Thyroid gland (tissue), 4 donors: ENCODE results near the gene CBLC.

Experiments used
- CTCF ChIP-seq, 6 experiments: fragments of 200-600 bp in 3 of 6; fragments of 450-650 bp in 3 of 6; sonication (generic) in 3 of 6; IDR thresholded peaks; one replicate each; pipeline ENCODE4 v1.5.1; 2016 to 2019; ENCODE audit warnings: antibody characterized with exemption in 6 of 6, mild to moderate bottlenecking in 2 of 6, inconsistent platforms in 1 of 6, moderate library complexity in 1 of 6
- POLR2A ChIP-seq, 2 donors: fragments of 450-650 bp; IDR thresholded peaks; one replicate each; pipeline ENCODE4 v1.6.1; 2017; ENCODE audit warnings: antibody characterized with exemption in 2 of 2, mild to moderate bottlenecking in 2 of 2, moderate library complexity in 1 of 2

GRCh38 chr19:44794610-44795009, 16.9 kb downstream of the CBLC start:
- TF ChIP-seq CTCF (IDR thresholded peaks at IDR 0.05): no peak
- no peak for TF ChIP-seq POLR2A (IDR thresholded peaks at IDR 0.05)
